K562 treated with DMSO at 1 percent for 48 hours (cell line): ENCODE results near the gene SHQ1. TPM values are rescaled to one million over a fixed set of nuclear protein-coding genes. Genes with fewer than 3 reads are reported as not detected.

Source experiments
- total RNA-seq: library from RNA; unstranded; fragments of 300-600 nt; gene quantifications from 2 replicates; pipeline ENCODE4 v1.2.3, GENCODE V29; 2022; ENCODE audit warnings: low replicate concordance; ENCODE audit errors: extremely low read depth

SHQ1 gene
- not detected in 2 replicates for total RNA-seq

DNA sequence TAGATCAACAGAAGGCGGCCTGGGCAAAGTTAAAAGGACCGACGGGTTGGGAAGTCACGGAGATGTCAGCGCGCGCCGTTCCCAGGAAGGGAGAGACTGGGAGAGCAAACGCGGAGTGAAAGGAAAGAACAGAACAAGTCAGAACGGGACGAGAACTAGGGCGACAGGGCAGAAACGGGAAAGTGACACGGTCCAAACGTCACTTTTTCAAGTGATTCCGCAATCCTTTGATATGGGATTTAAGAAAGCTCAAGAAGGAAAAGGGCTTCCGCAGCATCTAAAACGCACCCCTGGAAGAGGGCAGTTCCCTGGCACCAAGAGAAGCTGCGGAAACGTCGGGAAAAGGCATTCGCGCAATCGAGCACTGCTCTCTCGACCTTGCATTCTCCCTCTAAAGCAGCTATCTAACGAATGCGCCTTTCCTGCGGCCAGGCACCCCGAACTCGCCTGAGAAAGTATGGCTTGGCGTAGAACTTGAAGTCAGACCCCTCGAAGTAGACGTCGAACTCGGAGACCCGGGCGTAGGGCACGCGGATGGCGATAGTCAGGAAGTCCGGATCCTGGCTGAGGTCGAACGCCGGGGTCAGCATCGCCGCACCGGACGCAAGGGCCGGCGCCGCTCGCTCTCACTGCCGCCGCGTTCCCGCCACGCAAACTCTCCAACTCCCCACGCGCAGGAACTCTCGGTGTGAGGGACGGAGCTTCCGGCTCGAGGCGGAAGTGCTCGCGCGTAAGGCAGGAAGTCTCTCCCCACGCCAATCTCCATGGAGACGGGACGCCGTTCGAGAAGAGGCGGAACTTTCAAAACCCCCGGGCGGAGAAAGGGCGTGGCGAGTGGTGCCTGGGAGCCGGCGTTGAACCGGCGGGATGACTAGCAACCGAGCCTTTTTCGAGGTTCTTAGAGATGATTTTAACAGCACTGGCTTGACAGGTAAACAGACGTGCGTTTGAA, at the start of gene SHQ1:
SHQ1 (minus strand) TSS at position 695 of the 952 bp plus-strand sequence; CDS start at position 590, 105 bp downstream.

GRCh38 chr3:72887705-72888545, 39.7 kb upstream of the SHQ1 start, which contains the start of gene GXYLT2:
Gene GXYLT2 (plus strand): TSS chr3:72888046. CDS start chr3:72888234, 188 bp downstream.

Other genes with a start within 250 kb of the SHQ1 start
- gene GXYLT2, start 39.6 kb upstream of the SHQ1 start, total RNA-seq = not detected in 2 replicates
- gene PPP4R2, start 148.4 kb upstream of the SHQ1 start, total RNA-seq = not detected in 2 replicates
- gene EBLN2, start 213.2 kb upstream of the SHQ1 start, total RNA-seq = not detected in 2 replicates